GM23338 (cell line): ENCODE measurements around the gene TAF12. TPM values are rescaled to one million over a fixed set of nuclear protein-coding genes. Genes with fewer than 3 reads are reported as not detected.
"Not testable (repeated sequence)": the region's sequence is repeated elsewhere in the genome, so short reads cannot be mapped to it uniquely, and the experiment has no call there.

ENCODE experiments used
- ATAC-seq: fragments of 200-7000 bp; cut with Tn5 transposase; 3 replicates; pipeline ENCODE4 v1.9.1; 2020
- DNase-seq: peaks from one replicate; pipeline ENCODE4 v3.0.0-alpha.2; 2015; ENCODE audit warnings: low spot score
- H2AFZ ChIP-seq: fragments of 200-600 bp; sonication (generic); 2 replicates; pipeline ENCODE4 v1.8.0; 2016; ENCODE audit warnings: antibody characterized with exemption, mild to moderate bottlenecking, moderate library complexity
- H3F3A ChIP-seq: fragments of 200-600 bp; sonication (generic); replicated peaks from 2 replicates; pipeline ENCODE4 v1.8.0; 2017; ENCODE audit warnings: antibody characterized with exemption, mixed run types, low read depth
- H3K27ac ChIP-seq: fragments of 200-600 bp; sonication (generic); 2 replicates; pipeline ENCODE4 v1.6.1; 2016; ENCODE audit warnings: low read depth
- H3K27me3 ChIP-seq: fragments of 200-600 bp; sonication (generic); 2 replicates; pipeline ENCODE4 v1.8.0; 2016; ENCODE audit warnings: mild to moderate bottlenecking, mixed run types, moderate library complexity; ENCODE audit not compliant: insufficient read depth
- H3K36me3 ChIP-seq: fragments of 200-600 bp; sonication (generic); 2 replicates; pipeline ENCODE4 v1.8.0; 2016; ENCODE audit warnings: mild to moderate bottlenecking; ENCODE audit not compliant: insufficient read depth
- H3K4me1 ChIP-seq: fragments of 200-600 bp; sonication (generic); 2 replicates; pipeline ENCODE4 v1.8.0; 2016; ENCODE audit warnings: mild to moderate bottlenecking, moderate library complexity; ENCODE audit not compliant: insufficient read depth
- H3K4me2 ChIP-seq: fragments of 200-600 bp; sonication (generic); 2 replicates; pipeline ENCODE4 v1.7.1; 2017; ENCODE audit warnings: mixed run types
- H3K4me3 ChIP-seq: fragments of 200-600 bp; sonication (generic); 2 replicates; pipeline ENCODE4 v1.6.1; 2016; ENCODE audit warnings: mixed run types
- H3K79me2 ChIP-seq: fragments of 200-600 bp; sonication (generic); replicated peaks from 2 replicates; pipeline ENCODE4 v1.8.0; 2017; ENCODE audit warnings: mild to moderate bottlenecking; ENCODE audit not compliant: insufficient read depth
- H3K9me2 ChIP-seq: fragments of 200-600 bp; sonication (generic); 2 replicates; pipeline ENCODE4 v1.8.0; 2017; ENCODE audit not compliant: insufficient read depth
- H4K20me1 ChIP-seq: fragments of 200-600 bp; sonication (generic); replicated peaks from 2 replicates; pipeline ENCODE4 v1.8.0; 2017; ENCODE audit warnings: mild to moderate bottlenecking; ENCODE audit not compliant: insufficient read depth
- H3K27ac Mint-ChIP-seq: 2 replicates; pipeline ENCODE4 v1.8.0; 2020; ENCODE audit warnings: inconsistent platforms, mild to moderate bottlenecking, moderate library complexity, mixed read lengths
- H3K27me3 Mint-ChIP-seq: 3 replicates; pipeline ENCODE4 v1.8.0; 2022; ENCODE audit warnings: low read depth, mild to moderate bottlenecking, moderate library complexity, mixed read lengths, inconsistent platforms; ENCODE audit not compliant: insufficient read depth, poor library complexity
- H3K36me3 Mint-ChIP-seq: 3 replicates; pipeline ENCODE4 v1.8.0; 2021; ENCODE audit warnings: low read depth, mild to moderate bottlenecking, inconsistent platforms, moderate library complexity, mixed read lengths
- H3K4me1 Mint-ChIP-seq: 3 replicates; pipeline ENCODE4 v1.8.0; 2020; ENCODE audit warnings: mild to moderate bottlenecking, inconsistent platforms, mixed read lengths
- H3K4me3 Mint-ChIP-seq: 3 replicates; pipeline ENCODE4 v1.8.0; 2021; ENCODE audit warnings: moderate library complexity, mild to moderate bottlenecking, inconsistent platforms, mixed read lengths
- H3K9me3 Mint-ChIP-seq: 3 replicates; pipeline ENCODE4 v1.8.0; 2020; ENCODE audit warnings: moderate library complexity, mild to moderate bottlenecking, inconsistent platforms, mixed read lengths
- CREB1 ChIP-seq: fragments of 250-450 bp; sonication (Bioruptor Pico); IDR thresholded peaks from 2 replicates; pipeline ENCODE4 v1.5.0; 2020; ENCODE audit warnings: low read depth, mild to moderate bottlenecking, moderate library complexity
- CTCF ChIP-seq, 2 experiments: fragments of 200-600 bp in 1 of 2; sonication (generic) in 1 of 2; conservative IDR thresholded peaks; 2 replicates each; pipeline versions ENCODE4 v1.5.1 to v1.6.1; 2016 to 2017; ENCODE audit warnings: antibody characterized with exemption in 2 of 2, low read depth in 2 of 2, mild to moderate bottlenecking in 2 of 2, moderate library complexity in 1 of 2
- ETS1 ChIP-seq: IDR thresholded peaks from 2 replicates; pipeline ENCODE4 v1.6.1; 2016; ENCODE audit warnings: antibody characterized with exemption
- EZH2 ChIP-seq: fragments of 200-600 bp; sonication (generic); IDR thresholded peaks from one replicate; pipeline ENCODE4 v1.8.0; 2017; ENCODE audit warnings: antibody characterized with exemption, mild to moderate bottlenecking, low read depth; ENCODE audit not compliant: unreplicated experiment
- EZH2phosphoT487 ChIP-seq: fragments of 200-600 bp; sonication (generic); IDR thresholded peaks from one replicate; pipeline ENCODE4 v1.8.1; 2018; ENCODE audit warnings: antibody characterized with exemption; ENCODE audit not compliant: unreplicated experiment
- JUNB ChIP-seq: IDR thresholded peaks from one replicate; pipeline ENCODE4 v1.6.1; 2016; ENCODE audit warnings: antibody characterized with exemption; ENCODE audit not compliant: unreplicated experiment
- NANOG ChIP-seq: IDR thresholded peaks from 2 replicates; pipeline ENCODE4 v1.6.1; 2016; ENCODE audit warnings: antibody characterized with exemption, borderline replicate concordance
- POLR2AphosphoS5 ChIP-seq: IDR thresholded peaks from 2 replicates; pipeline ENCODE4 v1.6.1; 2016; ENCODE audit warnings: antibody characterized with exemption, low read depth
- REST ChIP-seq: IDR thresholded peaks from one replicate; pipeline ENCODE4 v1.6.1; 2018; ENCODE audit warnings: antibody characterized with exemption; ENCODE audit not compliant: unreplicated experiment
- STAT1 ChIP-seq: IDR thresholded peaks from one replicate; pipeline ENCODE4 v1.6.1; 2016; ENCODE audit warnings: antibody characterized with exemption; ENCODE audit not compliant: unreplicated experiment
- ZNF114 ChIP-seq: fragments of 250-450 bp; sonication (Bioruptor Pico); IDR thresholded peaks from 2 replicates; pipeline ENCODE4 v1.5.0; 2020; ENCODE audit warnings: mild to moderate bottlenecking, moderate library complexity
- ZNF331 ChIP-seq: fragments of 250-450 bp; sonication (Bioruptor Pico); IDR thresholded peaks from 2 replicates; pipeline ENCODE4 v1.5.0; 2020; ENCODE audit warnings: low read depth, mild to moderate bottlenecking, moderate library complexity
- polyA plus RNA-seq: library from polyadenylated mRNA; unstranded; fragments of >200 nt; fragmentation: Nextera tagmentation; extraction: Ambion mirVana; gene quantifications from 2 replicates; pipeline ENCODE4 v1.2.1, GENCODE V29; 2016
- total RNA-seq: library from RNA; depleted of rRNA; stranded (reverse); fragments of >200 nt; shearing (Covaris generic); gene quantifications from 2 replicates; pipeline ENCODE4 v1.2.3, GENCODE V29; 2014

The TAF12 gene
- total and polyA plus RNA-seq, 2 experiments from 2014 or later: 15.2 to 46.8 TPM

GRCh38 chr1:28691627-28692026 lies 48.8 kb upstream of the TAF12 start:
- not testable (repeated sequence) for H2AFZ ChIP-seq, H3K4me3 ChIP-seq, DNase-seq, H3K27ac Mint-ChIP-seq, H3K27me3 ChIP-seq, H3K79me2 ChIP-seq, H3F3A ChIP-seq, H3K4me2 ChIP-seq, H4K20me1 ChIP-seq, H3K9me3 Mint-ChIP-seq, H3K4me1 ChIP-seq, H3K4me3 Mint-ChIP-seq, H3K27me3 Mint-ChIP-seq, ATAC-seq, H3K27ac ChIP-seq, H3K4me1 Mint-ChIP-seq, H3K9me2 ChIP-seq
- peaks cover 49% of the 10 kb centered on the region for H3K36me3 Mint-ChIP-seq
- H3K36me3 ChIP-seq: peaks cover 21% of the 10 kb centered on the region; the same call in 1 of the 2 replicates

- H3K4me2 ChIP-seq: no peak overlapping the region
- H3K4me1 ChIP-seq: no peaks in the 10 kb centered on the region
- Mint-ChIP-seq H3K27me3 (peaks cover 3% of the 10 kb centered on the region), H3K27ac (no peak overlapping the region), H3K9me3 (no peaks in the 10 kb centered on the region), H3K36me3 (peaks cover 33% of the 10 kb centered on the region), H3K4me1 (no peaks in the 10 kb centered on the region; the same call in 2 of the 3 replicates), H3K4me3 (no peak overlapping the region)
- peaks cover 13% of the 10 kb centered on the region; the same call in 1 of the 2 replicates for H3K36me3 ChIP-seq
- H4K20me1 ChIP-seq: no peaks in the 10 kb centered on the region
- no peak overlapping the region for H3K27ac ChIP-seq
- no peak overlapping the region for H3K4me3 ChIP-seq
- no peaks in the 10 kb centered on the region for H3K27me3 ChIP-seq
- no peak overlapping the region for H2AFZ ChIP-seq
- H3F3A ChIP-seq: peaks cover 5% of the 10 kb centered on the region; the same call in 1 of the 2 replicates
- no peaks in the 10 kb centered on the region for H3K9me2 ChIP-seq
- no peaks in the 10 kb centered on the region; the same call in 1 of the 2 replicates for H3K79me2 ChIP-seq
- DNase-seq: no peak
- no peak for ATAC-seq
- no peak for TF ChIP-seq EZH2phosphoT487
- TF ChIP-seq ETS1: no peak
- no peak for TF ChIP-seq JUNB
- no peak for TF ChIP-seq EZH2
- TF ChIP-seq REST: no peak
- TF ChIP-seq NANOG: no peak
- TF ChIP-seq STAT1: no peak
- no peak for TF ChIP-seq CREB1 (CRISPR knock-in tag)
- TF ChIP-seq ZNF114 (CRISPR knock-in tag): no peak
- TF ChIP-seq POLR2AphosphoS5: no peak
- TF ChIP-seq ZNF331 (CRISPR knock-in tag): no peak
- TF ChIP-seq CTCF (conservative IDR thresholded peaks at IDR 0.05; ENCODE audit: low read depth in 2 of 2): no peak
Measured at GRCh38 chr1:28684937-28685336, 42.1 kb upstream of the TAF12 start.
